HepG2 (cell line): ENCODE results near the gene SVOPL. TPM values are rescaled to one million over a fixed set of nuclear protein-coding genes. Genes with fewer than 3 reads are reported as not detected.

ENCODE experiments used
- ATF2 ChIP-seq: sonication (generic); formaldehyde crosslinking; IDR thresholded peaks from 2 replicates; pipeline ENCODE4 v1.4.0; 2020; ENCODE audit warnings: missing genetic modification reagents
- DBP ChIP-seq: sonication (generic); formaldehyde crosslinking; IDR thresholded peaks from 2 replicates; pipeline ENCODE4 v1.4.0; 2020; ENCODE audit warnings: missing genetic modification reagents; ENCODE audit errors: not compliant biosample characterization
- HOXA7 ChIP-seq: sonication (generic); formaldehyde crosslinking; IDR thresholded peaks from 2 replicates; pipeline ENCODE4 v1.8.1; 2022; ENCODE audit warnings: mild to moderate bottlenecking, missing genetic modification reagents, moderate library complexity
- JUNB ChIP-seq: sonication (generic); formaldehyde crosslinking; IDR thresholded peaks from 2 replicates; pipeline ENCODE4 v1.8.0; 2022; ENCODE audit warnings: missing genetic modification reagents, mild to moderate bottlenecking, borderline replicate concordance
- NFE2L1 ChIP-seq: sonication (generic); formaldehyde crosslinking; IDR thresholded peaks from 2 replicates; pipeline ENCODE4 v1.4.0; 2020; ENCODE audit warnings: missing genetic modification reagents, mild to moderate bottlenecking, borderline replicate concordance
- PAF1 ChIP-seq: IDR thresholded peaks from 2 replicates; pipeline ENCODE4 v1.6.1; 2016; ENCODE audit warnings: missing genetic modification reagents, missing compliant biosample characterization
- POLR2AphosphoS5 ChIP-seq: IDR thresholded peaks from 2 replicates; pipeline ENCODE4 v1.6.1; 2012; ENCODE audit warnings: low read depth, low read length
- RBM22 ChIP-seq: fragments of 200-400 bp; formaldehyde crosslinking; optimal IDR thresholded peaks from 2 replicates; pipeline ENCODE3; 2017; ENCODE audit warnings: mild to moderate bottlenecking, low read length, moderate library complexity
- SIN3A ChIP-seq: IDR thresholded peaks from 2 replicates; pipeline ENCODE4 v1.6.1; 2011; ENCODE audit warnings: low read depth, mild to moderate bottlenecking, control low read depth, low read length, borderline replicate concordance
- TOPORS ChIP-seq: sonication (generic); formaldehyde crosslinking; IDR thresholded peaks from 2 replicates; pipeline ENCODE4 v1.8.0; 2023; ENCODE audit warnings: mild to moderate bottlenecking, missing genetic modification reagents
- ZBTB38 ChIP-seq: sonication (generic); formaldehyde crosslinking; IDR thresholded peaks from 2 replicates; pipeline ENCODE4 v1.5.1; 2020; ENCODE audit warnings: mild to moderate bottlenecking, missing genetic modification reagents
- ZC3H4 ChIP-seq: sonication (generic); formaldehyde crosslinking; IDR thresholded peaks from 2 replicates; pipeline ENCODE4 v1.4.0; 2020; ENCODE audit warnings: missing genetic modification reagents, borderline replicate concordance
- ZFP41 ChIP-seq: sonication (generic); formaldehyde crosslinking; IDR thresholded peaks from 2 replicates; pipeline ENCODE4 v1.4.0; 2020; ENCODE audit warnings: mild to moderate bottlenecking, missing genetic modification reagents, borderline replicate concordance
- ZNF264 ChIP-seq: sonication (generic); formaldehyde crosslinking; IDR thresholded peaks from 2 replicates; pipeline ENCODE4 v1.4.0; 2020; ENCODE audit warnings: missing genetic modification reagents
- ZNF274 ChIP-seq: sonication (generic); formaldehyde crosslinking; IDR thresholded peaks from 2 replicates; pipeline ENCODE4 v1.5.1; 2020; ENCODE audit warnings: mild to moderate bottlenecking, missing genetic modification reagents
- ZNF431 ChIP-seq: sonication (generic); formaldehyde crosslinking; IDR thresholded peaks from 2 replicates; pipeline ENCODE4 v1.9.0; 2022; ENCODE audit warnings: missing genetic modification reagents, low read depth, mild to moderate bottlenecking, borderline replicate concordance
- ZNF883 ChIP-seq: sonication (generic); formaldehyde crosslinking; IDR thresholded peaks from 2 replicates; pipeline ENCODE4 v1.5.1; 2020; ENCODE audit warnings: mild to moderate bottlenecking, missing genetic modification reagents; ENCODE audit errors: not compliant biosample characterization
- polyA plus RNA-seq, 8 experiments: library from polyadenylated mRNA; depleted of rRNA in 3 of 8; stranded (reverse) in 7 of 8; unstranded in 1 of 8; fragments of >200 nt; fragmentation: Illumina TruSeq in 4 of 8; extraction: Trizol in 4 of 8; gene quantifications; 2 replicates each; pipeline versions ENCODE4 v1.2.1 to v1.2.3, GENCODE V29; 2011 to 2016; ENCODE audit warnings: low read depth in 4 of 8, missing spikeins in 1 of 8, mixed read lengths in 1 of 8; ENCODE audit not compliant: insufficient read depth in 1 of 8
- total RNA-seq, 5 experiments: library from RNA; depleted of rRNA; stranded (reverse); fragments of >200 nt; fragmentation: Illumina TruSeq; extraction: Trizol; gene quantifications; 2 replicates each; pipeline ENCODE4 v1.2.3, GENCODE V29; 2016; ENCODE audit warnings: low read depth in 1 of 5
- TF ChIP-seq, protein P1 (sequence below): sonication (generic); formaldehyde crosslinking; IDR thresholded peaks from 2 replicates; pipeline ENCODE4 v1.4.0; 2020; ENCODE audit warnings: missing genetic modification reagents
- TF ChIP-seq, protein P2 (sequence below): sonication (generic); formaldehyde crosslinking; IDR thresholded peaks from 2 replicates; pipeline ENCODE4 v1.5.0; 2020; ENCODE audit warnings: missing genetic modification reagents
- TF ChIP-seq, protein P3 (sequence below): sonication (generic); formaldehyde crosslinking; IDR thresholded peaks from 2 replicates; pipeline ENCODE4 v1.5.0; 2020; ENCODE audit warnings: mild to moderate bottlenecking, missing genetic modification reagents

The SVOPL gene
- total and polyA plus RNA-seq, 2 of the 13 experiments (the other 11 are each of a cell fraction or from before 2014, with no cell fraction given) = not detected

- TF ChIP-seq, protein P1, sequence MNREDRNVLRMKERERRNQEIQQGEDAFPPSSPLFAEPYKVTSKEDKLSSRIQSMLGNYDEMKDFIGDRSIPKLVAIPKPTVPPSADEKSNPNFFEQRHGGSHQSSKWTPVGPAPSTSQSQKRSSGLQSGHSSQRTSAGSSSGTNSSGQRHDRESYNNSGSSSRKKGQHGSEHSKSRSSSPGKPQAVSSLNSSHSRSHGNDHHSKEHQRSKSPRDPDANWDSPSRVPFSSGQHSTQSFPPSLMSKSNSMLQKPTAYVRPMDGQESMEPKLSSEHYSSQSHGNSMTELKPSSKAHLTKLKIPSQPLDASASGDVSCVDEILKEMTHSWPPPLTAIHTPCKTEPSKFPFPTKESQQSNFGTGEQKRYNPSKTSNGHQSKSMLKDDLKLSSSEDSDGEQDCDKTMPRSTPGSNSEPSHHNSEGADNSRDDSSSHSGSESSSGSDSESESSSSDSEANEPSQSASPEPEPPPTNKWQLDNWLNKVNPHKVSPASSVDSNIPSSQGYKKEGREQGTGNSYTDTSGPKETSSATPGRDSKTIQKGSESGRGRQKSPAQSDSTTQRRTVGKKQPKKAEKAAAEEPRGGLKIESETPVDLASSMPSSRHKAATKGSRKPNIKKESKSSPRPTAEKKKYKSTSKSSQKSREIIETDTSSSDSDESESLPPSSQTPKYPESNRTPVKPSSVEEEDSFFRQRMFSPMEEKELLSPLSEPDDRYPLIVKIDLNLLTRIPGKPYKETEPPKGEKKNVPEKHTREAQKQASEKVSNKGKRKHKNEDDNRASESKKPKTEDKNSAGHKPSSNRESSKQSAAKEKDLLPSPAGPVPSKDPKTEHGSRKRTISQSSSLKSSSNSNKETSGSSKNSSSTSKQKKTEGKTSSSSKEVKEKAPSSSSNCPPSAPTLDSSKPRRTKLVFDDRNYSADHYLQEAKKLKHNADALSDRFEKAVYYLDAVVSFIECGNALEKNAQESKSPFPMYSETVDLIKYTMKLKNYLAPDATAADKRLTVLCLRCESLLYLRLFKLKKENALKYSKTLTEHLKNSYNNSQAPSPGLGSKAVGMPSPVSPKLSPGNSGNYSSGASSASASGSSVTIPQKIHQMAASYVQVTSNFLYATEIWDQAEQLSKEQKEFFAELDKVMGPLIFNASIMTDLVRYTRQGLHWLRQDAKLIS (CRISPR knock-in tag) = no peak
- TF ChIP-seq RBM22 (peak; percentile 3), ZFP41 (CRISPR knock-in tag) (no peak), ZNF274 (CRISPR knock-in tag) (no peak), ZNF431 (CRISPR knock-in tag) (no peak), DBP (CRISPR knock-in tag) (no peak), POLR2AphosphoS5 (peak; percentile 69), SIN3A (0 out of 2 replicates have a peak, but pooled peaks have one; percentile 29), ATF2 (CRISPR knock-in tag) (no peak), ZNF883 (peak; percentile 36), ZNF264 (no peak), PAF1 (CRISPR knock-in tag) (peak; percentile 77; the same call in 1 of the 2 replicates), ZBTB38 (CRISPR knock-in tag) (peak; percentile 59; the same call in 1 of the 2 replicates), JUNB (CRISPR knock-in tag) (0 out of 2 replicates have a peak, but pooled peaks have one; percentile 28), TOPORS (CRISPR knock-in tag) (0 out of 2 replicates have a peak, but pooled peaks have one; percentile 21), ZC3H4 (peak; percentile 77), NFE2L1 (CRISPR knock-in tag) (0 out of 2 replicates have a peak, but pooled peaks have one; percentile 43), HOXA7 (CRISPR knock-in tag) (peak; percentile 62; the same call in 1 of the 2 replicates)
- TF ChIP-seq, protein P2, sequence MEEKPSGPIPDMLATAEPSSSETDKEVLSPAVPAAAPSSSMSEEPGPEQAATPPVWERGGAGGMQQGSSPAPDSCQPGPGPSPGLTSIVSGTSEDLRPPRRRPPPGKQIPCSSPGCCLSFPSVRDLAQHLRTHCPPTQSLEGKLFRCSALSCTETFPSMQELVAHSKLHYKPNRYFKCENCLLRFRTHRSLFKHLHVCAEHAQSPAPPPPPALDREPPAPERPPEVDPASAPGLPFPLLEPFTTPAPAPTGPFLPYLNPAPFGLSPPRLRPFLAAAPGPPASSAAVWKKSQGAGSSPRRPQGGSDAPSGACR (CRISPR knock-in tag) = no peak
- TF ChIP-seq, protein P3, sequence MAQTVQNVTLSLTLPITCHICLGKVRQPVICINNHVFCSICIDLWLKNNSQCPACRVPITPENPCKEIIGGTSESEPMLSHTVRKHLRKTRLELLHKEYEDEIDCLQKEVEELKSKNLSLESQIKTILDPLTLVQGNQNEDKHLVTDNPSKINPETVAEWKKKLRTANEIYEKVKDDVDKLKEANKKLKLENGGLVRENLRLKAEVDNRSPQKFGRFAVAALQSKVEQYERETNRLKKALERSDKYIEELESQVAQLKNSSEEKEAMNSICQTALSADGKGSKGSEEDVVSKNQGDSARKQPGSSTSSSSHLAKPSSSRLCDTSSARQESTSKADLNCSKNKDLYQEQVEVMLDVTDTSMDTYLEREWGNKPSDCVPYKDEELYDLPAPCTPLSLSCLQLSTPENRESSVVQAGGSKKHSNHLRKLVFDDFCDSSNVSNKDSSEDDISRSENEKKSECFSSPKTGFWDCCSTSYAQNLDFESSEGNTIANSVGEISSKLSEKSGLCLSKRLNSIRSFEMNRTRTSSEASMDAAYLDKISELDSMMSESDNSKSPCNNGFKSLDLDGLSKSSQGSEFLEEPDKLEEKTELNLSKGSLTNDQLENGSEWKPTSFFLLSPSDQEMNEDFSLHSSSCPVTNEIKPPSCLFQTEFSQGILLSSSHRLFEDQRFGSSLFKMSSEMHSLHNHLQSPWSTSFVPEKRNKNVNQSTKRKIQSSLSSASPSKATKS = 0 out of 2 replicates have a peak, but pooled peaks have one; percentile 22
Measured at GRCh38 chr7:138565071-138565450, 136.1 kb downstream of the SVOPL start (continued).
